ENCODE results near the gene DNAH9.

Gene DNAH9

DNA sequence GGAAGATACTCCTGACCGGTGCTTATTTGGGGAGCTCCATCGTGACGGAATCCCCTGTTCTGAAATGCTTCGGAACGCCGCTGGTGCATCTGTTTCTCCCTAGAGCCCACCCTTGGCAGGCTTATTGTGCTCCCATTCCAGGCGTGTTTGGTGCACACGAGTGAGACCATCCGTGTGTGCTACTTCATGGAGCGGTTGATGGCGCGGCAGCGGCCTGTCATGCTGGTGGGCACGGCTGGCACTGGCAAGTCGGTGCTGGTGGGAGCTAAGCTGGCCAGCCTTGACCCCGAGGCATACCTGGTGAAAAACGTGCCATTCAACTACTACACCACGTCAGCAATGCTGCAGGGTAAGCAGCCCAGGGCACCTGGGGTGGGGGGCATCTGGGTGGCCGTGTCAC is 170.7 kb downstream of the DNAH9 start:
- no peak for DNase-seq

DNA sequence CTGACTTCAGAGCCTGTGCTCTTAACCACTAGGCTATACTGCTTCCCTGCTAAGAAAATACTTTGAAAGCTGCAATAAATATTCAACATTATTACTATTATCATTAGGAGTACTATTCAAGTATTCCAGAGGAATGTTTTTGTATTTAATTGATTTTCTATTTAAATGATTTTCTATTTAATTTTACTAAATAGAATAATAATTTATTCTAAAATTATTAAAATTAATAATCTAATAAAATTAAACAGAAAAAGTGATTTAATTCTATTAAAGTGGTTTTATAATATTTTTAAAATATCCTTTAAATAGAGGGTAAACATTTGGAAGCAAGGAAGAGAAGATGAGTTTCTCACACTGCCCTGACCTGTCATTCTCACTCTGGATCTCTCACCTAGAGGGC is 173.8 kb downstream of the DNAH9 start:
- no peak for DNase-seq

GRCh38 chr17:11779892-11780291 is 181.6 kb downstream of the DNAH9 start:
- DNase-seq = no peak

- no peak for DNase-seq
Measured at GRCh38 chr17:11780621-11781020, 182.4 kb downstream of the DNAH9 start.

DNA sequence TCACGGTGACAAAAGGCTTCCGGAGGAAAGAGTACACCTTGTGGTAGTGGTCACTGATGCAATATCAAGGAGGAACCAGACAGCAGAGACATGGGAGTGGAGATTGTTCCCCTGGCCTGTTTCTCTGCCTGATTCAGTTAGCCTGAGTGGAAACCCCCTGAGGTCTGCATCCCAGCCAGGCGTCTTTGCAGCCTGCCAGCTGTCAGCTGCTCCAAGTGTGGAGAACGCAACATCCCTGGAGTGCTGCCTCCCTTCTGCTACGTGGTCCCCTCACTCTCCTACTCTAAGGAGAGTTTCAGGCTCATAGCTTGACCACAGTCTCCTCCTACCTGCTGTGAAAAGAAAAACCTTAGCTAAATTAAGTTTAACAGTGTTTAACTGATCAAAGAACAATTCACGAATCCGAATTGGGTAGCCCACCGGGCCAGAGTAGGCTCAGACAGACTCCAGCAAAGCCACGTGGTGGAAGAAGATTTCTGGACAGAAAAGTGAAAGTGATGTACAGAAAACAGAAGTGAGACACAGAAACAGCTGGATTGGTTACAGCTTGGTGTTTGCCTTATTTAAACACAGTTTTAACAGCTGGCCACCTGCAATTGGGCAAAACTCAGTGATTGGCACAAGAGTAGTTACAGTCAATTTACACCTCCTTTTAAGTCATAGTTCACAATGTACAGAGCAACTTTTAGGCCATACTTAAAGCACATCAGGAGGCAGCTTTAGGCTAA is 188.6 kb downstream of the DNAH9 start:
- no peak for DNase-seq

DNA sequence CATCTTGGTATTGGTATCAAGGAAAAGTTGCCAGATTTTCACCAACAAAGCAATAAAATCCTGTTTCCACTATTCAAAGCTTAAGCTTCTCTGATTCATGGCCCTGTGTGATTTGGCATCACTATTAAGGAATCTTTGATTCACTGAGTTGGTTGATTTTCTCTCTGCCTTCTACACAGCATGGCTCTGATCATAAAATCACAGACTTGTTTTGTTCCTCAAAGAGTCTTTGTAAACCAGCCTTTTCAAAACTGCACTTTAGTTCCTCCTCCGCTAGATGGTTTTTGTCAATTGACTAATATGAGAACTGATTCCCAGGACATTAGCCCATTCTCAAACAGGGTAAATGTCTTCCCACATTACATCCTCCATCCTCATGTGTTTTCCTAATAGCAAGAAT is 197.6 kb downstream of the DNAH9 start:
- DNase-seq = no peak

DNA sequence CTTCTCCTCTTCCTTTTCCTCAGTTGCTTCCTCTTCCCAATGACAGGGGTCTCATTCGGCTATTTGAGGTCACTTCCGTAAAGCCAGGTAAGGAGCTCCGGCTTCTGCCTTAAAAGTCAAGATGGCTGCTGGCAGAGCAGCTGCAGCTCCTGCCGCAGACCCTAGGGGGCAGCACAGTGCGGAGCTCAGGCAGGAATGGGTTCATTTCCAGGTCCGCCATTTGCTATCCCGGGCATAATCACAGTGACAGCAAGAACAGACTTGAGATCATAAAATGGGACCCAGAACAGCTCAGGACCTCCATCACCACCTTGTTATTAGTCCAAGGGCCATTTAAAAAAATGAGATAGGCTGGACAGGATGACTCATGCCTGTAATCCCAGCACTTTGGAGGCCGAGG is 199.5 kb downstream of the DNAH9 start:
- no peak for DNase-seq

DNA sequence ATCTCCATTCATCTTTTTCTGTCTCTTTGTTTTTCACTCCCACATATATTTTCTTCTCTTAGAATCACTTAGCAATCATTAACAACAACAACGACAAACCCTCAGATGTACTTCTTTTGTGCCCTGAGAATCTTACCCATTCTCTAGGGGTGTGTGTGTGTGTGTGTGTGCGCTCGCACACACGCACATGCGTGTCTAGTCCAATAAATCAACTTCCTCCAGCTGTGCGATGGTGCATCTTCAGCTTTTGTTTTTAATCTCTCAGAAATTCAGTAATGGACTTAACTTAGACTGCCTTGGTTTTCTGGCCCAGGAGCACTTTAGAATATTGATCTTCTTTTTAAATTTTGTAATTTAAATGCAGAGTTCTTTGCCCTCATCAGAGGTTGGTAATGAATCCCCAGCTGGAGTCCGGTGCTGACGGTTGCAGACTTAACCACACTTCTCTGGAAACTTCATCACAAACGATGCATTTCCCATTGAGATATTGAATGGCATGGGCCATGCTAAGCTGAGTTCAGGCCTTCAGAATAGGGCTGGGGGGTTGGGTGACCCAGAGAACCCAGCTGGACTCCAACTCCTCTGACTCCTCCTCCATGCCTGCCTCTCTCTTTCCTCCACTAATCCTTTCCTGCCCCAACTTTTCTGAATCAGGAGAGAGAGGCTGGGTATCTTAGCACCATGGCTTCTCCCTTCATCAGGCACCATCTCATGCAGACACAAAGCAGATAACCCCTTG is 205.1 kb downstream of the DNAH9 start:
- DNase-seq = no peak

GRCh38 chr17:11805138-11805537 is 206.9 kb downstream of the DNAH9 start:
- no peak for DNase-seq

- no peak for DNase-seq
Measured at GRCh38 chr17:11805952-11806351, 207.7 kb downstream of the DNAH9 start.

- DNase-seq = no peak
Measured at GRCh38 chr17:11807606-11808005, 209.3 kb downstream of the DNAH9 start.

DNA sequence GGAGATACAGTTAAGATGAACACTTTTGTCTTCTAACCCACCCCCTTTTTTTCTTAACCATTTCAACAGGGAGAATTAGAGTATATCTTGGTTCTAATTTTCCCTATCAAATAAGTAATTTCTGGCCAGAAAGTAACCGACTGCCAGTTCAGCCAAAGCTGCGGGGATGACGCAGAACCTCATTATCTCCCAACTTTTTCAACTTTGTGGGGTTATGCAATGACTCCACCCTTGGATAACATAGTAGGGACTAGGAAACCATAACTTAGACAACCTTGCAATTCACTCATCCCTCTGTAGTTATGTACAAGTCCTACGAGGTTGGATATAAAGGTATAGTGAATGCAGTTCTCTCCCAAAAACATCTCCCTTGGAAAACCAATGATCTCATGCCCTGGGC is 215.0 kb downstream of the DNAH9 start:
- DNase-seq = no peak

GRCh38 chr17:11813871-11814270 is 215.6 kb downstream of the DNAH9 start:
- DNase-seq = no peak

- DNase-seq = no peak
Measured at GRCh38 chr17:11814655-11815262, 216.5 kb downstream of the DNAH9 start.

GRCh38 chr17:11816409-11816808 is 218.1 kb downstream of the DNAH9 start:
- DNase-seq = no peak

- no peak for DNase-seq
Measured at GRCh38 chr17:11823862-11824261, 225.6 kb downstream of the DNAH9 start.

GRCh38 chr17:11825572-11826209 is 227.4 kb downstream of the DNAH9 start:
- DNase-seq = no peak

GRCh38 chr17:11832401-11833137 is 234.3 kb downstream of the DNAH9 start:
- no peak for DNase-seq

GRCh38 chr17:11836508-11836907 is 238.2 kb downstream of the DNAH9 start:
- DNase-seq = no peak

DNA sequence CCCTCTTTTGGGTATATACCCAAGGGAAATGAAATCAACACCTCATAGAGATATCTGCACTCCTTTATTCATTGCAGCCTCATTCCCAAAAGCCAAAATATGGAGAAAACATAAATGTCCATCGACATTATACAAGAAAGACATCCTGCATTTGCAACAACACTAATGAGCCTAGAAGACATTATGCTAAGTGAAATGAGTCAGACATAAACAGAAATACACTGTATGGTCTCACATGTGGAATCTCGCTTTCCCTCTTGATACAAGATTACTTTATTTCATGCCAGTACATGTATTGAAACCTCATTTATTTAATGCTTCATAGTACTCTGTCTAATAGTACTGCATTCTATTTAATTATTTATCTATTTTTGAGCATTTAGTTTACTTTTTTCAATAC is 241.8 kb downstream of the DNAH9 start:
- DNase-seq = no peak

- no peak for DNase-seq
Measured at GRCh38 chr17:11840831-11841230, 242.6 kb downstream of the DNAH9 start.

GRCh38 chr17:11848330-11848729 is 250.1 kb downstream of the DNAH9 start:
- DNase-seq = no peak

GRCh38 chr17:11852231-11852630 is 254.0 kb downstream of the DNAH9 start:
- DNase-seq = no peak
